GM23338 (cell line): ENCODE data around the gene EXOC6B. TPM values are rescaled to one million over a fixed set of nuclear protein-coding genes. Genes with fewer than 3 reads are reported as not detected.

Source experiments
- ATAC-seq: fragments of 200-7000 bp; cut with Tn5 transposase; 3 replicates; pipeline ENCODE4 v1.9.1; 2020
- DNase-seq: peaks from one replicate; pipeline ENCODE4 v3.0.0-alpha.2; 2015; ENCODE audit warnings: low spot score
- H2AFZ ChIP-seq: fragments of 200-600 bp; sonication (generic); 2 replicates; pipeline ENCODE4 v1.8.0; 2016; ENCODE audit warnings: antibody characterized with exemption, mild to moderate bottlenecking, moderate library complexity
- H3F3A ChIP-seq: fragments of 200-600 bp; sonication (generic); replicated peaks from 2 replicates; pipeline ENCODE4 v1.8.0; 2017; ENCODE audit warnings: antibody characterized with exemption, mixed run types, low read depth
- H3K27ac ChIP-seq: fragments of 200-600 bp; sonication (generic); 2 replicates; pipeline ENCODE4 v1.6.1; 2016; ENCODE audit warnings: low read depth
- H3K27me3 ChIP-seq: fragments of 200-600 bp; sonication (generic); 2 replicates; pipeline ENCODE4 v1.8.0; 2016; ENCODE audit warnings: mild to moderate bottlenecking, mixed run types, moderate library complexity; ENCODE audit not compliant: insufficient read depth
- H3K36me3 ChIP-seq: fragments of 200-600 bp; sonication (generic); 2 replicates; pipeline ENCODE4 v1.8.0; 2016; ENCODE audit warnings: mild to moderate bottlenecking; ENCODE audit not compliant: insufficient read depth
- H3K4me1 ChIP-seq: fragments of 200-600 bp; sonication (generic); 2 replicates; pipeline ENCODE4 v1.8.0; 2016; ENCODE audit warnings: mild to moderate bottlenecking, moderate library complexity; ENCODE audit not compliant: insufficient read depth
- H3K4me2 ChIP-seq: fragments of 200-600 bp; sonication (generic); 2 replicates; pipeline ENCODE4 v1.7.1; 2017; ENCODE audit warnings: mixed run types
- H3K4me3 ChIP-seq: fragments of 200-600 bp; sonication (generic); 2 replicates; pipeline ENCODE4 v1.6.1; 2016; ENCODE audit warnings: mixed run types
- H3K79me2 ChIP-seq: fragments of 200-600 bp; sonication (generic); replicated peaks from 2 replicates; pipeline ENCODE4 v1.8.0; 2017; ENCODE audit warnings: mild to moderate bottlenecking; ENCODE audit not compliant: insufficient read depth
- H3K9me2 ChIP-seq: fragments of 200-600 bp; sonication (generic); 2 replicates; pipeline ENCODE4 v1.8.0; 2017; ENCODE audit not compliant: insufficient read depth
- H4K20me1 ChIP-seq: fragments of 200-600 bp; sonication (generic); replicated peaks from 2 replicates; pipeline ENCODE4 v1.8.0; 2017; ENCODE audit warnings: mild to moderate bottlenecking; ENCODE audit not compliant: insufficient read depth
- H3K27ac Mint-ChIP-seq: 2 replicates; pipeline ENCODE4 v1.8.0; 2020; ENCODE audit warnings: inconsistent platforms, mild to moderate bottlenecking, moderate library complexity, mixed read lengths
- H3K27me3 Mint-ChIP-seq: 3 replicates; pipeline ENCODE4 v1.8.0; 2022; ENCODE audit warnings: low read depth, mild to moderate bottlenecking, moderate library complexity, mixed read lengths, inconsistent platforms; ENCODE audit not compliant: insufficient read depth, poor library complexity
- H3K36me3 Mint-ChIP-seq: 3 replicates; pipeline ENCODE4 v1.8.0; 2021; ENCODE audit warnings: low read depth, mild to moderate bottlenecking, inconsistent platforms, moderate library complexity, mixed read lengths
- H3K4me1 Mint-ChIP-seq: 3 replicates; pipeline ENCODE4 v1.8.0; 2020; ENCODE audit warnings: mild to moderate bottlenecking, inconsistent platforms, mixed read lengths
- H3K4me3 Mint-ChIP-seq: 3 replicates; pipeline ENCODE4 v1.8.0; 2021; ENCODE audit warnings: moderate library complexity, mild to moderate bottlenecking, inconsistent platforms, mixed read lengths
- H3K9me3 Mint-ChIP-seq: 3 replicates; pipeline ENCODE4 v1.8.0; 2020; ENCODE audit warnings: moderate library complexity, mild to moderate bottlenecking, inconsistent platforms, mixed read lengths
- CREB1 ChIP-seq: fragments of 250-450 bp; sonication (Bioruptor Pico); IDR thresholded peaks from 2 replicates; pipeline ENCODE4 v1.5.0; 2020; ENCODE audit warnings: low read depth, mild to moderate bottlenecking, moderate library complexity
- CTCF ChIP-seq, 2 experiments: fragments of 200-600 bp in 1 of 2; sonication (generic) in 1 of 2; conservative IDR thresholded peaks; 2 replicates each; pipeline versions ENCODE4 v1.5.1 to v1.6.1; 2016 to 2017; ENCODE audit warnings: antibody characterized with exemption in 2 of 2, low read depth in 2 of 2, mild to moderate bottlenecking in 2 of 2, moderate library complexity in 1 of 2
- ETS1 ChIP-seq: IDR thresholded peaks from 2 replicates; pipeline ENCODE4 v1.6.1; 2016; ENCODE audit warnings: antibody characterized with exemption
- EZH2 ChIP-seq: fragments of 200-600 bp; sonication (generic); IDR thresholded peaks from one replicate; pipeline ENCODE4 v1.8.0; 2017; ENCODE audit warnings: antibody characterized with exemption, mild to moderate bottlenecking, low read depth; ENCODE audit not compliant: unreplicated experiment
- EZH2phosphoT487 ChIP-seq: fragments of 200-600 bp; sonication (generic); IDR thresholded peaks from one replicate; pipeline ENCODE4 v1.8.1; 2018; ENCODE audit warnings: antibody characterized with exemption; ENCODE audit not compliant: unreplicated experiment
- JUNB ChIP-seq: IDR thresholded peaks from one replicate; pipeline ENCODE4 v1.6.1; 2016; ENCODE audit warnings: antibody characterized with exemption; ENCODE audit not compliant: unreplicated experiment
- NANOG ChIP-seq: IDR thresholded peaks from 2 replicates; pipeline ENCODE4 v1.6.1; 2016; ENCODE audit warnings: antibody characterized with exemption, borderline replicate concordance
- POLR2AphosphoS5 ChIP-seq: IDR thresholded peaks from 2 replicates; pipeline ENCODE4 v1.6.1; 2016; ENCODE audit warnings: antibody characterized with exemption, low read depth
- REST ChIP-seq: IDR thresholded peaks from one replicate; pipeline ENCODE4 v1.6.1; 2018; ENCODE audit warnings: antibody characterized with exemption; ENCODE audit not compliant: unreplicated experiment
- STAT1 ChIP-seq: IDR thresholded peaks from one replicate; pipeline ENCODE4 v1.6.1; 2016; ENCODE audit warnings: antibody characterized with exemption; ENCODE audit not compliant: unreplicated experiment
- ZNF114 ChIP-seq: fragments of 250-450 bp; sonication (Bioruptor Pico); IDR thresholded peaks from 2 replicates; pipeline ENCODE4 v1.5.0; 2020; ENCODE audit warnings: mild to moderate bottlenecking, moderate library complexity
- ZNF331 ChIP-seq: fragments of 250-450 bp; sonication (Bioruptor Pico); IDR thresholded peaks from 2 replicates; pipeline ENCODE4 v1.5.0; 2020; ENCODE audit warnings: low read depth, mild to moderate bottlenecking, moderate library complexity
- ZNF462 ChIP-seq: fragments of 250-450 bp; sonication (Bioruptor Pico); IDR thresholded peaks from 2 replicates; pipeline ENCODE4 v1.5.0; 2020; ENCODE audit warnings: mild to moderate bottlenecking, moderate library complexity
- polyA plus RNA-seq: library from polyadenylated mRNA; unstranded; fragments of >200 nt; fragmentation: Nextera tagmentation; extraction: Ambion mirVana; gene quantifications from 2 replicates; pipeline ENCODE4 v1.2.1, GENCODE V29; 2016
- total RNA-seq: library from RNA; depleted of rRNA; stranded (reverse); fragments of >200 nt; shearing (Covaris generic); gene quantifications from 2 replicates; pipeline ENCODE4 v1.2.3, GENCODE V29; 2014

EXOC6B gene
- total and polyA plus RNA-seq, 2 experiments from 2014 or later, result 7.2 to 45.9 TPM

- no peak for TF ChIP-seq ZNF462 (CRISPR knock-in tag)
Measured at GRCh38 chr2:72300147-72300684, 525.6 kb downstream of the EXOC6B start (continued).

- Histone ChIP-seq H3K27me3 (no peaks in the 10 kb centered on the region), H3K4me2 (no peak overlapping the region), H3F3A (no peaks in the 10 kb centered on the region), H2AFZ (no peak overlapping the region), H3K27ac (no peak overlapping the region), H3K36me3 (no peaks in the 10 kb centered on the region), H4K20me1 (no peaks in the 10 kb centered on the region), H3K4me1 (no peaks in the 10 kb centered on the region), H3K4me3 (no peak overlapping the region), H3K79me2 (no peaks in the 10 kb centered on the region), H3K9me2 (no peaks in the 10 kb centered on the region)
- H3K27ac Mint-ChIP-seq, result no peak overlapping the region; the same call in 1 of the 2 replicates
- no peaks in the 10 kb centered on the region for H3K27me3 Mint-ChIP-seq
- ATAC-seq (no peak), DNase-seq (no peak)
- H3K9me3 Mint-ChIP-seq, result no peaks in the 10 kb centered on the region
- no peaks in the 10 kb centered on the region for H3K36me3 Mint-ChIP-seq
- H3K4me3 Mint-ChIP-seq, result no peak overlapping the region
- no peaks in the 10 kb centered on the region for H3K4me1 Mint-ChIP-seq
- TF ChIP-seq ZNF331 (CRISPR knock-in tag) (no peak), STAT1 (no peak), POLR2AphosphoS5 (no peak), REST (no peak), ZNF114 (CRISPR knock-in tag) (no peak), EZH2 (no peak), JUNB (no peak), NANOG (no peak), EZH2phosphoT487 (no peak), CREB1 (CRISPR knock-in tag) (no peak), CTCF (conservative IDR thresholded peaks at IDR 0.05; ENCODE audit: low read depth in 2 of 2) (no peak), ETS1 (no peak)
Measured at GRCh38 chr2:72293620-72294019, 532.2 kb downstream of the EXOC6B start.
